Measurements from ENCODE around the gene HEATR3.
A peak's percentile ranks its signal among the peaks of the same experiment; 100 is the strongest.

Gene HEATR3

DNA sequence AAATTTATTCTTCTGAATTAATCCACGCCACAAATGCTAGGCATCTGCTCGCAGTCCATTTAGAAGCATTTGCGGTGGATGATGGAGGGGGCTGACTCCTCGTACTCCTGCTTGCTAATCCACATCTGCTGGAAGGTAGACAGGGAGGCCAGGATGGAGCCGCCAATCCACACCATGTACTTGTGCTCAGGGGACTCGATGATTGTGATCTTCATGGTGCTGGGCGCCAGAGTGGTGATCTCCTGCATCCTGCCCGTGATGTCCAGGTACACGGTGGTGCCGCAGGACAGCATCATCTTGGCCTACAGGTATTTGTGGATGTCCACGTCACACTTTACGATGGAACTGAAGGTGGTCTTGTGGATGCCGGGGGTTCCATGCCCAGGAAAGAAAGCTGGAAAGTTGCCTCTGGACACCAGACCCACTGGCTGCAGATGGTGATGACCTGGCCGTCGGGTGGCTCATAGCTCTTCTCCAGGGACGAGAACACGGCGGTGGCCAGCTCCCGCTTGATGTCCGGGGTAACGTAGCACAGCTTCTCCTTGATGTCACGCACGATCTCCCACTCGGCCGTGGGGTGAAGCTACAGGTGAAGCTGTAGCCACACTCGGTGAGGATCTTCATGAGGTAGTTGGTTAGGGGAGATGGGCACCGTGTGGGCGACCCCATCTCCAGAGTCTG, 7.5 kb upstream of the HEATR3 start:
- no peak for DNase-seq (ENCODE audit: low read depth, low spot score)

GRCh38 chr16:50059111-50059510, 6.7 kb upstream of the HEATR3 start:
- no peak for DNase-seq (ENCODE audit: low read depth, low spot score)

- DNase-seq (ENCODE audit: low read depth, low spot score), result no peak
Observed at GRCh38 chr16:50059669-50060068, 6.1 kb upstream of the HEATR3 start.

GRCh38 chr16:50061326-50061725, 4.4 kb upstream of the HEATR3 start:
- no peak for DNase-seq (ENCODE audit: low read depth, low spot score)

GRCh38 chr16:50065241-50065623, 538 bp upstream of the HEATR3 start:
- DNase-seq (ENCODE audit: low read depth, low spot score), result no peak

- DNase-seq (ENCODE audit: low read depth, low spot score), result no peak
Observed at GRCh38 chr16:50066482-50067289, 916 bp downstream of the HEATR3 start.

DNA sequence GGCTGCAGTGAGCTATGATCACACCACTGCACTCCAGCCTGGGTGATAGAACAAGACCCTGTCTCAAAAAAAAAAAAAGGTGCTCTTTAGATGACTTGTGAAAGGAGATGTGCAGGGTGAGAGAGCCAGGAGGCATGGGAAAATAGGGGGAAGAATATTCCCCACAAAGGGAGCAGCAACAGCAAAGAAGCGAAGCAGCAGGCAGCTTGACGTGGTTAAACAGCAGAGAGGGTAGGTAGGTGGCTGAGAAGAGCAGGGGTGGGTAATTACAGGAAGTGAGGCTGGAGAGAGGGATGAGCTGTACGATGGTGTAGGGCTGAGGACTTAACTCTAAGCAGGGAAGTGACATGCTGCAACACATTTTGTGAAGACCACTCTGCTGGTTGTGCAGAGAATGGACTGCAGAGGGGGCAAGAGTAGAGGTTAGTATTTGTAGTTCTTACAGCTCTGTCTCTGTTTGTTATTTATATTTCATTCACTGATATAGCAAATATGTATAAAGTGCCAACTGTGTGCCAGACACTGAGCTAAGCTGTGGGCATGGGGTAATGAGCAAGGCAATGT, 1.6 kb downstream of the HEATR3 start:
- DNase-seq (ENCODE audit: low read depth, low spot score), result no peak

DNA sequence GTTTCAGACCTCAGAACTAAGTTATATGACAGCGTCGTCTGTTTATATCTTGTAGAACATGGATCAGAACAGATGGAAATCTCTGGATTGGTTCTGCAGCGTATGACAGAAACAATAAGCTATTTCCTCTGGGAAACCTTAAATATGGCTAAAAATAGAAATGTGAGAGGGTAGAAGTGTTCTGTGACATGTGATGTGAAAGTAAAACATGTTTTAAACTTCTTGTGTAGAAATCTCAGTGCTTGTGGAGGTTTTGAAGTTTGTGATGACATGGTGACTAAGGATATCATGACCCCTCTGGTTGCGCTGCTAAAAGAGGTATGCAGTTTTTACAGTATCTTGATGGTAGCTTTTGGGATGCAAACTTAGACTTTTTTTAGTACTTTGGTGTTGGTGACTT, 2.8 kb downstream of the HEATR3 start:
- DNase-seq (ENCODE audit: low read depth, low spot score), result no peak

DNA sequence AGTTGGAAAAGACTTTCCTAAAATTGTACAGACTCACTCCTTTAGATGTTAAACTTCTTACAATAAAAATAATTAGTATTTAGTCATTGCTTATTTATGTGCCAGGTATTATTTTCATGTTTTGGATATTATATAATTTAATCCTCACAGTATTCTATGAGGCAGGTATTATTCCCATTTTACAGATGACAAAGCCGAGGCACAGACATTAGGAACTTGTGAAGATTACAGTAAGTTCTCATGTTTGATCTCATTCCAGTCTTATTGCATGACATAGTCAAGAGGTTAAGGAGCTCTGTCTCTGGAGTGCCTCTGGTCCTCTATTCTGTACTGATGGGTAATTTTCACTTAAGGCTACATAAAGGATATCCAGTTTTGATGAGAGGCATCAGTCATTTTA, 3.3 kb downstream of the HEATR3 start:
- DNase-seq (ENCODE audit: low read depth, low spot score), result no peak

DNA sequence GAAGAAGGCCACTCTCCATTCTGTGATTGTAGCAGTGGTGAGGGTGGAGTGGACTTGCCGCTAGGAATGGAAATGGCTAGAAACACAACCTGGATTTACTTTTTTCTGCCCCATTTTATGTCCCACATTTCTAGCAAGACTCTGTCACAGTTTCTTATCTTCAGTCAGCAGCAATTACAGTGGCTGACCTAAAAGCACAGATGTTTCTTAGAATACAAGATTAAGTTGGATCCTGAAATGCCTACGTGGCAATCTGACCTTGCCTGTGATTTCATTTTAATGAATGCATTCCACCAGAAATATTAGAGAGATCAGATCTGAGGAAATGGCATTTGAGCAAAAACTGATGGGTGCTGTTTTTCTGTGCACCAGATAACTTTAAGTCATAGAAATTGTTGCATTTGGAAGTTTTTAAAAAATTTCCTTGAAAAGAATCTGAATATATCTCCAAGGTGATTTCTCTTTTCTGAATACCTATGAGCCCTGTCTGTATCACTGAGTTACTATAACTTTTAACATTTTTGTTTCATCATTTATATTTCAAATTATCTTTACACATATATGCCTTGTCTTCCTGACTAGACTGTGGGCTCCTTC, 5.4 kb downstream of the HEATR3 start:
- no peak for DNase-seq (ENCODE audit: low read depth, low spot score)

- no peak for DNase-seq (ENCODE audit: low read depth, low spot score)
Observed at GRCh38 chr16:50072730-50073129, 7.0 kb downstream of the HEATR3 start.

DNA sequence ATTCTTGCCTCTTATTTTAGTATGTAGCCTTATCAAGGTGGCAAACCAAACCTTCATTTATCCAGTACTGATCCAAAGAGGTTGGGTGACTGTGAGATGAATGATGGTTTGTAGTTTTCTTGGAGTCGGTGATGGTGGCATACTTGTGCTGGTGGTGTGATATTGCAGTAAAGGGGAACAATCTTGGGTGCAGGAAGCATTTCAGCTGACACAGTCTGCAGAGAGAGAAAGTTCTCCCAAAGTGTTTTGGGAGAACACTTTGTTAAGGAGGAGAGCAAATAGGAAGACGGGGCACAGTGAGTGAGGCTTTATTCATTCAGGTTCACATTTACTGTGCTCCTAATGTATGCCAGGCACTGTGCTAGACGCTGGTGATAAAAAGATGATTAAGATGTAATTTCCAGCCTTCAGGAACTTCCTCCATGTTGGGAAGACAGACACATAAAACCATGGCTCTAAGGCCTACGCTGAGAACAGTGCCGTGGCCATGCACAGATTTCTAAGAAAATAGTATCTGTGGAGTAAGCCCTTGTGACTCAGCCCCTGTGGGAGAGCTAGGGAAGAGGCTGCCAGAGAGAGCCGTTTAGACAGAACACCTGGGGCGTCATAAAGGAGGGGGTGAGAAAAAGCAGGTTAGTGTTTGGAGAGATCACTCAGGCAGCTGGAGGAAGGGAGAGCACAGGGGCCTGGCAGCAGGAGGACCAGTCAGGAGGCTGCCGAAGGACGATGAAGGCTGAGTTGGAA, 13.8 kb downstream of the HEATR3 start:
- no peak for DNase-seq (ENCODE audit: low read depth, low spot score)

DNA sequence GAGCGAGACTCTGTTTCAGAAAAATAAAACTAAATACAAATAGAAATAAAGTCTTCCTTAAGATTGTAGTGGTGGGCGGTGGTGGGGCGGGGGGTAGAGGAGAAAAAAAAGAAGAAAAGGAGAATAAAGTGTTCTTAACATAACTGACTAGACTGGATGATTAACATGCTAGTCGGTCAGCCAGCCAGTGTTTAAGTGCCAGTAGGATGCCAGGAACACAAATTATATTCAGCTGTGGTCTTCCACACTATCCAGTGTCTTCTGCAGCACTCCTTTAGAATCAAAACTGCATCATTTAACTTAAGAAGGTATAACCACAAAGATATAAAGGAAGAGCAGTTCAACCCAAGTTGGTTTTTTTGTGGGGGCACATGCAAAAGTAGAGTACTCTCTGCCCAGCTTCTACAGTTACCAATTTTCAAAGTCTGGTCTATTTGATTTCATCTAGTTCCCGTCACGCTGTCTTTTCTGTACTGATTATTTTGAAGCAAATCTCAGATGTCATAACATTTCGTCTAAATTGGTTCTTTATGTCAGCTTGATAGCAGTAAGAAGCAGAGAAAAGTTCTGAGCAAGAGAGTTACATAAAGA, 15.8 kb downstream of the HEATR3 start:
- no peak for DNase-seq (ENCODE audit: low read depth, low spot score)

DNA sequence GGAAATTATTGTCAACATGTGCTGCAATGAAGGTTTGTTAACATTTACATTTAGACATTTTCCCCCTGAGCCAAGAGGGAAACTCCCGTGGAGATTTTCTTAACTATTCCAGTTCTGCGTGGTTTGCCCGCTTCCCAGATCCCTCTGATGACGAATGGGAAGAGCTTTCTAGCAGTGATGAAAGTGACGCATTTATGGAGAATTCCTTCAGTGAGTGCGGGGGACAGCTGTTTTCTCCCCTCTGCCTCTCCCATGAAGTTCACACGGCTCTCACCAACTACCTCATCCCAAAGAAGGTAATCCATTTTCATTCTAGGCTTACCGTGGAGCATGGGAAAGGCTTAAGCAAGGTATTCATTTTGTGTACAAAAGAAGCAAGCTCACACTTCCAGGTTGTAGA, 18.2 kb downstream of the HEATR3 start:
- DNase-seq (ENCODE audit: low read depth, low spot score), result no peak

- no peak for DNase-seq (ENCODE audit: low read depth, low spot score)
Observed at GRCh38 chr16:50086176-50086575, 20.4 kb downstream of the HEATR3 start.

- DNase-seq (ENCODE audit: low read depth, low spot score), result no peak
Observed at GRCh38 chr16:50088302-50088701, 22.5 kb downstream of the HEATR3 start.

DNA sequence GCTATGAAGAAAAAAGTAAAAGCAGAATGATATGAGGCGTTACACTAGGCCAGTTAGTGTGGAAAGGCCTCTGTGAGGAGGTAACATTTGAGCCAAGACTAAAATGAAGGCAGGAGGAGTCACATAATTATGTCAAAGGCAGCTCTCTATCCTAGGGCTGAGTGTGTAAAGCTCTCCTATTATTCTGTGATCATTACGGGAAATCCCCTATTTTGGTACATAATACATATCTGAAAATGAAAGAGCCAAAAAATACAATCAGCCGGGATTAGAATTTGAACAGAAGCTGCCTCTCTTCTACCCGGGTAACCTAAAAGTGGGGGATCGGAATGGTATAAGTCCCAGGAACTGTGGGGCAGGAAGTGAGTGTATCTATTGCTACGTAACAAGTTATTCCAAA, 27.1 kb downstream of the HEATR3 start:
- DNase-seq (ENCODE audit: low read depth, low spot score), result no peak

DNA sequence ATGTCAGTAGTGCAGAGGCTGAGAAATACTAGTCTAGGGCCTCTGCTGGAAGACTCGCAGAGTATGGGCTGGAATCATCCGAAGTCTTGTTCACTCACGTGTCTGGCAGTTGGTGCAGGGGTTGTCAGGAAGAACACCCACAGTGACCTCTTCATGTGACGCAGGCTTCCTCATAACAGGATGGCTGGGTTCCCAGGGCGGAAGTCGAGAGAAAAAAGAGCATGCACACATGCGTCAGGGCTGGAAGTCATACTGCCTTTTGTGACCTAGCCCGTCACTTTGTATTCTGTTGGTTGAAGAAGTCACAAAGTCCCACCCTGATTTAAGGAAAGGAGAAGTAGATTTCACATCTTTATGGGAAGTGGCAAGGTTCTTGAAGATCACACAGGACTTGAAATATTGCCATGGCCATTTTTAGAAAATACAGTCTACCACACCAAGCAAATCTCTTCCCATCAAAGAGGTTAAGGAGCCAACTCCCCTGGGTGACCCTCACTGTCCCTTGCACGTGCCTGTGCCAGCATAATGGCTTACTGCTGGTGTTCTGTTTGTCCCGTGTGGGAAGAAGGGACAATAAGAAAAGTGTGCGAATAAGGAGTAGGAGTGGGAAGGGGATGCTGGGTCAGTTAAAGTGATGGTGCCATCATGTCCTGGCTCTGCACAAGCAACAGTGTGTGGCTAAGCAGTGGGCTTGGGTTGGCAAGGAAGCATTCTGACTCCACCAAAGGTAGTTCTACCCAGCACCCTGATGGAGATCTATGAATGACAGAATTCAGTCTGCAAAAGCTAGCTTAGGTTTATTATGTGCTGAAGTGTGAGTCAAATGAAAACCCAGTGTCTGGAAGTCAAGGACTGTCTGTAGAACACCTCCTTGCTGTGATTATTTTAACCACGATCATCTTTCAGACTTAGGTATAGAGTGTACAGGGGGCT, 28.1 kb downstream of the HEATR3 start:
- DNase-seq (ENCODE audit: low read depth, low spot score), result peak; percentile 25

DNA sequence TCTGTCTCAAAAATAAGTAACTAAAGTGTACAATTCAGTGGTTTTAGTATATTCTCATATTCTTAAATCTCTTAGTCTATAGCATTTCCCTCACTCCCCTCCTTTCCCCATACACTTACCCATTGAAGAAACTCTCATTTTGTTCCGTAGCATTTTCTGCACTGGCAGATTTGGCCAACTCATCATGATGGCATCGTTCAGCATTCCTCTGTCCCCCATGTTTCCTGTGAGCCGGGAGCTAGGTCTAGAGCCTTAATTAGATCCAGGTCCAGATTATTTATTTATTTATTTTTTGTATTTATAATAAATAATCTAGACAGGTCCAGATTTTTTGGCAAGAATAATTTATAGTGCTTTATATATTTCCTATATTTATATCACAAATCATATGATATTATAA, 31.0 kb downstream of the HEATR3 start:
- no peak for DNase-seq (ENCODE audit: low read depth, low spot score)

DNA sequence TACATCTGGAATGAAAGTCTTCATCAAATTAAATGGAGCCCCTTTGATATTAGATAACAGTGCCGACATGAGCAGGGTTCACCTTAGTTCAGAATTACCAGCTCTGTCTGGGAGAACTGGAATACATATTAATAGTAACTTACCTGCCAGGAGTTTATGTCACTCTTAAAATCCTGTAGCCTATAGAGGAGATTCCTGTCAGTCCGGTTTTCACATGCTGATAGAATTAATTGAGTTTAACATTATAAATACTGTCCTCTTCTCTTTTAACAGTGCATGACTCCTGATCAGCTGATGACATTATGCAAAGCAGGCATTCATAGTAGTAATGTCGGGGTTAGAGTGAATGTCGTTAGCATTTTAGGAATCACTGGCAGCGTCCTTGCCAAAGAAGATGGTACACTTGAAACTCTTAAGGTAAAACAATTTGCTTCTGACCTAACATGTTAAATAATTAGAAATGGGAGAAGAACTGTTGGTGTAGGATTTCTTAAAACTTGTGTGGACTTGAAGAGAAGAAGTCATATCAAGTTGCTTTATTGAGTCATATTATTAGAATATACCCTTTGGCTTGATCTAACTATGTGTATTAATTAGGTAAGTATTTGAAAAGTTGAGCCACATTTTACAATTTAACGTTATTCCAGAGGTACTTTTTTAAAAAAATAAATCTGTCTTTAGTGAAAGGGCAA, 34.3 kb downstream of the HEATR3 start:
- no peak for DNase-seq (ENCODE audit: low read depth, low spot score)
